GM21717 (cell line): Measurements from ENCODE around the gene SNED1.
"Not testable (repeated sequence)": the region's sequence is repeated elsewhere in the genome, so short reads cannot be mapped to it uniquely, and the experiment has no call there.

Experiments used
- ATAC-seq: cut with Tn5 transposase; IDR thresholded peaks from one replicate; pipeline ENCODE4 v1.9.1; 2021; ENCODE audit warnings: mild to moderate bottlenecking, moderate library complexity; ENCODE audit not compliant: unreplicated experiment

Gene SNED1

GRCh38 chr2:240972201-240972600 lies 26.2 kb upstream of the SNED1 start:
- no peak for ATAC-seq

- no peak for ATAC-seq
Measured at GRCh38 chr2:240972636-240973521, 25.5 kb upstream of the SNED1 start.

- no peak for ATAC-seq
Measured at GRCh38 chr2:240974771-240975572, 23.4 kb upstream of the SNED1 start.

- ATAC-seq: not testable (repeated sequence)
Measured at GRCh38 chr2:240975903-240976302, 22.5 kb upstream of the SNED1 start.

- no peak for ATAC-seq
Measured at GRCh38 chr2:240981280-240981679, 17.1 kb upstream of the SNED1 start.

- no peak for ATAC-seq
Measured at GRCh38 chr2:240981871-240982800, 16.3 kb upstream of the SNED1 start.

GRCh38 chr2:240982821-240983281 lies 15.6 kb upstream of the SNED1 start:
- no peak for ATAC-seq

- no peak for ATAC-seq
Measured at GRCh38 chr2:240983361-240983995, 14.9 kb upstream of the SNED1 start.

- ATAC-seq: no peak
Measured at GRCh38 chr2:240983996-240984498, 14.4 kb upstream of the SNED1 start.

GRCh38 chr2:240985881-240986786 lies 12.3 kb upstream of the SNED1 start:
- ATAC-seq: no peak

GRCh38 chr2:240986787-240987411 lies 11.5 kb upstream of the SNED1 start:
- no peak for ATAC-seq

GRCh38 chr2:240987588-240987987 lies 10.8 kb upstream of the SNED1 start:
- no peak for ATAC-seq

GRCh38 chr2:240988146-240988545 lies 10.3 kb upstream of the SNED1 start:
- no peak for ATAC-seq

- no peak for ATAC-seq
Measured at GRCh38 chr2:240988571-240989271, 9.7 kb upstream of the SNED1 start.

GRCh38 chr2:240989451-240990265 lies 8.8 kb upstream of the SNED1 start:
- ATAC-seq: no peak

- ATAC-seq: no peak
Measured at GRCh38 chr2:240990266-240990529, 8.2 kb upstream of the SNED1 start.

GRCh38 chr2:240990726-240991377 lies 7.6 kb upstream of the SNED1 start:
- no peak for ATAC-seq
